ENCODE measurements around the gene RBKS. TPM values are rescaled to one million over a fixed set of nuclear protein-coding genes. Genes with fewer than 3 reads are reported as not detected.
A peak's percentile ranks its signal among the peaks of the same experiment; 100 is the strongest.

The RBKS gene
- total and polyA plus RNA-seq, 8 donors, result 1.5 to 3.9 (median 2.4) TPM

DNA sequence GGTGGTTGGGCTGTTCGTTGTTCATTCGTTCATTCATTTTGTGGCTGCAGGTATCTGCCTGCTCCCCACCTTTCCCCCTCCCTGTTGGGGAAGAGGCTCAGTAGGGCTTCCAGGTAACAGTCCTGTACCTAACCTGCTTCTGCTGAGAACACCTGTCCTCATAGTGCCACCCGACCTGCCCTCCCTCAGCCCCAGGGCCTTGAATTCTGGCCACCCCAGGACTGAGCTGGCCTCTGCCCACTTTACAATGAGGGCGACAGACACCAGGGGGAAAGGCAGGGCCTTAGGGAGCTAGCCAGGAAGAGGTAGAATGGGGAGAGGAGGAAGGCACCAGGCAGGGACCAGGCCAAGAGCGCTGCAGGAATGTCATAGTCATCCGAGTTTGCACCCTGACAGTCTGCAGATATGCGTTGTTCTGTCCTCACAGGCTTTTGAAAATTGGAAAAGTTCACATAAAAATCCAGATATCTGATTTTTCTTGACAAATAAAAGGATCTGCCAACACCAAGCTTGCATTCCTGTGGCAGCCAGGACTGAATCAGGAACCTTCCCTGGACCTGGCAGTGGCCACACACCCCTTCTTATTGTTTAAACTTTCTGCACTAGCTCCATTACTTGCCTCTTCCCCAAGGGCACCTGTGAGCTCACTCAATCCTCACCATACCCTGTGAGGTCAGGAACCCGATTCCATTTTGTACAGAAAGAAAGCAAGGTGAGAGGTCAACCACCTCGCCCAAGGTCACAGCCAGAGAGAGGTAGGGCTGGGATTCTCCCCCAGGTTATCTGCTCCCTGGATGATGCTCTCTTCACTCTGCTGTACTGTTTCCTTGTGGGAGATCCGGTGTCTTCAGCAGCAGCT is 153.9 kb downstream of the RBKS start:
- peak overlapping the region; percentile 51 to 92 (median 76) for H3K27ac ChIP-seq
- H3K9me3 ChIP-seq, result no peaks in the 10 kb centered on the region
- peaks cover 0 to 36% (median 9%) of the 10 kb centered on the region in 3 donors for H3K4me1 ChIP-seq
- TF ChIP-seq, protein P1, sequence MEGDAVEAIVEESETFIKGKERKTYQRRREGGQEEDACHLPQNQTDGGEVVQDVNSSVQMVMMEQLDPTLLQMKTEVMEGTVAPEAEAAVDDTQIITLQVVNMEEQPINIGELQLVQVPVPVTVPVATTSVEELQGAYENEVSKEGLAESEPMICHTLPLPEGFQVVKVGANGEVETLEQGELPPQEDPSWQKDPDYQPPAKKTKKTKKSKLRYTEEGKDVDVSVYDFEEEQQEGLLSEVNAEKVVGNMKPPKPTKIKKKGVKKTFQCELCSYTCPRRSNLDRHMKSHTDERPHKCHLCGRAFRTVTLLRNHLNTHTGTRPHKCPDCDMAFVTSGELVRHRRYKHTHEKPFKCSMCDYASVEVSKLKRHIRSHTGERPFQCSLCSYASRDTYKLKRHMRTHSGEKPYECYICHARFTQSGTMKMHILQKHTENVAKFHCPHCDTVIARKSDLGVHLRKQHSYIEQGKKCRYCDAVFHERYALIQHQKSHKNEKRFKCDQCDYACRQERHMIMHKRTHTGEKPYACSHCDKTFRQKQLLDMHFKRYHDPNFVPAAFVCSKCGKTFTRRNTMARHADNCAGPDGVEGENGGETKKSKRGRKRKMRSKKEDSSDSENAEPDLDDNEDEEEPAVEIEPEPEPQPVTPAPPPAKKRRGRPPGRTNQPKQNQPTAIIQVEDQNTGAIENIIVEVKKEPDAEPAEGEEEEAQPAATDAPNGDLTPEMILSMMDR (IDR thresholded peaks at IDR 0.05), result no peak
- 86 to 88% methylated on average over 10 of the region's 10 CpGs for WGBS, 2 donors
- FAIRE-seq (no peak), DNase-seq (peak in 1 of 6 donors; percentile 8), ATAC-seq (peak; percentile 1 to 28 (median 6))
- peak overlapping the region in 2 of 4 donors; percentile 47 to 48 for H3K4me3 ChIP-seq
- intact Hi-C loops (cut with DNase I), result no loop called here
- H3K36me3 ChIP-seq, result no peaks in the 10 kb centered on the region
- H3K27me3 ChIP-seq, result no peaks in the 10 kb centered on the region

DNA sequence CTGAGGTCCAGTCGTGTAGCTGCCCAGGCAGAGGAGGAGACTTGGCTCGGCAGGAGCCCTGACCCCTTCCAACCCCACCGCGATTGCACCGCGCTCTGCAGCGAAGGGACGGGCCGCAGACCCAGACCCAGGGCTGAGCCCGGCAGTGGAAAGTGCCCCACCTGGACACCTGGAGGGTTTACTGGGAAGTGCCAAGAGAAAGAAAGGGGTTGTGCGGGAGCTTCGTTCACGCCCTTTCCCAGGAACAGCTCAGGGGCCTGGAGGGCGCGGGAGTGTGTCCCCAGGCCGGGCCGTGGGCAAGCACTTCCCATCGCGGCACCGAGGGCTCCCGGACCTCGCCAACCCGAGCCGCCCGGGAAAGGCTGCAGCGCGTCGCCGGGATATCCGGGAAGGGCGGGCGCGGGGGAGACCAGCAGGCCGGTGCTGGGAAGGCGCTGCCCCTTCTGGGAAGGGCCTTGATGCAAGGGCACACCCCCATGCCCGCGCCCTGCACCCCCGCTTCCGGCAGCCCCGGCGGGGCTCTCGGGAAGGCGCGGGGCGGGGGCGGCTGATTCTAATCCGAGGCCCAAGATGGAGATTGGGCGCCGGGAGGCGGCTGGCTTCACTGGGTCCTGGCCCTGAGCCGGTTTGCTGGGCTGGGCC is 154.8 kb downstream of the RBKS start:
- H3K4me3 ChIP-seq, result peak overlapping the region in 3 of 4 donors; percentile 16 to 48 (median 47)
- no peaks in the 10 kb centered on the region for H3K36me3 ChIP-seq
- no peaks in the 10 kb centered on the region for H3K9me3 ChIP-seq
- 2 to 5% methylated on average over 26 to 51 of the region's 51 CpGs for WGBS, 2 donors
- H3K4me1 ChIP-seq, result peaks cover 4 to 45% (median 9%) of the 10 kb centered on the region in 3 donors
- ATAC-seq (peak; percentile 91 to 96 (median 94)), FAIRE-seq (no peak), DNase-seq (peak; percentile 81 to 93 (median 86))
- intact Hi-C loops (cut with DNase I), result no loop called here
- peak overlapping the region; percentile 51 to 92 (median 76) for H3K27ac ChIP-seq
- no peaks in the 10 kb centered on the region for H3K27me3 ChIP-seq
- TF ChIP-seq, protein P1 (IDR thresholded peaks at IDR 0.05), result no peak

DNA sequence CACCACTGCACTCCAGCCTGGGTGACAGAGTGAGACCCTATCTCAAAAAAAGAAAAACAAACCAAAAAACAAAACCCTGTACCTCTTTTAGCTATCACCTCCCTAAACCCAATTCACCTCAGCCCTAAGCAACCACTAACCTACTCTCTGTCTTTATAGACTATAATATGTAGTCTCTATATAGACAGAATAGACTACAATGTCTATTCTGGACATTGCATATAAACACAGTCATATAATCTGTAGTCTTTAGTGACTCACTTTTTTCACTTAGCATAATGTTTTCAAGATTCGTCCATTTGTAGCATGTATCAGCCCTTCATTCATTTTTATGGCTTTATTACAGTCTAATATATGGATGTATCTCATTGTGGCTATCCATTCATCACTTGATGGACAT is 155.9 kb downstream of the RBKS start:
- intact Hi-C loops (cut with DNase I), result no loop called here
- peaks cover 4 to 49% (median 9%) of the 10 kb centered on the region in 3 donors for H3K4me1 ChIP-seq
- 93 to 97% methylated on average over 1 of the region's 1 CpG for WGBS, 2 donors
- no peak for ATAC-seq
- TF ChIP-seq, protein P1 (IDR thresholded peaks at IDR 0.05), result no peak
- no peak overlapping the region for H3K4me3 ChIP-seq
- H3K27me3 ChIP-seq, result no peaks in the 10 kb centered on the region
- H3K9me3 ChIP-seq, result no peaks in the 10 kb centered on the region
- FAIRE-seq, result no peak
- H3K27ac ChIP-seq, result no peak overlapping the region
- H3K36me3 ChIP-seq, result no peaks in the 10 kb centered on the region
- no peak for DNase-seq

Other genes with a start within 250 kb of the RBKS start
- gene SUPT7L, start 226.8 kb downstream of the RBKS start, total RNA-seq, result 10 to 100 TPM in 3 of 6 donors, 1 to 10 TPM in 3; 8.0 to 18.1 (median 9.9) TPM
- gene SUPT7L, start 226.8 kb downstream of the RBKS start, polyA plus RNA-seq, result 10 to 100 TPM; 22.5 to 32.4 TPM
- gene SLC4A1AP, start 226.5 kb downstream of the RBKS start, total RNA-seq, result 10 to 100 TPM in 1 of 6 donors, 1 to 10 TPM in 5; 5.1 to 12.1 (median 8.1) TPM
- gene SLC4A1AP, start 226.5 kb downstream of the RBKS start, polyA plus RNA-seq, result 10 to 100 TPM in 1 of 2 donors, 1 to 10 TPM in 1; 7.7 to 12.6 TPM
- 10 to 100 TPM; 17.8 to 29.7 (median 26.0) TPM for gene MRPL33, start 118.7 kb downstream of the RBKS start, total RNA-seq
- 100 to 1,000 TPM in 1 of 2 donors, 10 to 100 TPM in 1; 29.2 to 120 TPM for gene MRPL33, start 118.7 kb downstream of the RBKS start, polyA plus RNA-seq
- 10 to 100 TPM; 12.7 to 21.3 (median 16.3) TPM for gene BABAM2, start 342 bp upstream of the RBKS start, total RNA-seq
- gene BABAM2, start 342 bp upstream of the RBKS start, polyA plus RNA-seq, result 10 to 100 TPM in 1 of 2 donors, 1 to 10 TPM in 1; 9.4 to 15.5 TPM